ENCODE data around the gene CHN2. TPM values are rescaled to one million over a fixed set of nuclear protein-coding genes. Genes with fewer than 3 reads are reported as not detected.
A peak's percentile ranks its signal among the peaks of the same experiment; 100 is the strongest.

The CHN2 gene
- total and polyA plus RNA-seq, 8 donors, result 8.2 to 32.9 (median 24.0) TPM

GRCh38 chr7:29158795-29159423, 35.7 kb upstream of the CHN2 start:
- 66 to 72% methylated on average over 3 of the region's 3 CpGs for WGBS, 2 donors
- H3K9me3 ChIP-seq, result no peaks in the 10 kb centered on the region
- H3K36me3 ChIP-seq, result no peaks in the 10 kb centered on the region
- no peak for FAIRE-seq
- H3K27ac ChIP-seq, result no peak overlapping the region
- H3K4me3 ChIP-seq, result no peak overlapping the region
- H3K4me1 ChIP-seq, result peaks cover 0 to 5% (median 0%) of the 10 kb centered on the region in 3 donors
- TF ChIP-seq, protein P1, sequence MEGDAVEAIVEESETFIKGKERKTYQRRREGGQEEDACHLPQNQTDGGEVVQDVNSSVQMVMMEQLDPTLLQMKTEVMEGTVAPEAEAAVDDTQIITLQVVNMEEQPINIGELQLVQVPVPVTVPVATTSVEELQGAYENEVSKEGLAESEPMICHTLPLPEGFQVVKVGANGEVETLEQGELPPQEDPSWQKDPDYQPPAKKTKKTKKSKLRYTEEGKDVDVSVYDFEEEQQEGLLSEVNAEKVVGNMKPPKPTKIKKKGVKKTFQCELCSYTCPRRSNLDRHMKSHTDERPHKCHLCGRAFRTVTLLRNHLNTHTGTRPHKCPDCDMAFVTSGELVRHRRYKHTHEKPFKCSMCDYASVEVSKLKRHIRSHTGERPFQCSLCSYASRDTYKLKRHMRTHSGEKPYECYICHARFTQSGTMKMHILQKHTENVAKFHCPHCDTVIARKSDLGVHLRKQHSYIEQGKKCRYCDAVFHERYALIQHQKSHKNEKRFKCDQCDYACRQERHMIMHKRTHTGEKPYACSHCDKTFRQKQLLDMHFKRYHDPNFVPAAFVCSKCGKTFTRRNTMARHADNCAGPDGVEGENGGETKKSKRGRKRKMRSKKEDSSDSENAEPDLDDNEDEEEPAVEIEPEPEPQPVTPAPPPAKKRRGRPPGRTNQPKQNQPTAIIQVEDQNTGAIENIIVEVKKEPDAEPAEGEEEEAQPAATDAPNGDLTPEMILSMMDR (IDR thresholded peaks at IDR 0.05), result no peak
- ATAC-seq, result no peak
- intact Hi-C loops (cut with DNase I), result no loop called here
- H3K27me3 ChIP-seq, result no peaks in the 10 kb centered on the region
- no peak for DNase-seq

- DNase-seq (no peak), ATAC-seq (no peak), FAIRE-seq (no peak)
- Histone ChIP-seq H3K4me3 (no peak overlapping the region), H3K4me1 (peaks cover 0 to 5% (median 0%) of the 10 kb centered on the region in 3 donors), H3K27me3 (no peaks in the 10 kb centered on the region), H3K9me3 (no peaks in the 10 kb centered on the region), H3K36me3 (no peaks in the 10 kb centered on the region), H3K27ac (no peak overlapping the region)
- TF ChIP-seq, protein P1 (IDR thresholded peaks at IDR 0.05), result no peak
- intact Hi-C loops (cut with DNase I), result no loop called here
- WGBS, 2 donors, result 49 to 56% methylated on average over 2 of the region's 2 CpGs
Observed at GRCh38 chr7:29160080-29160479, 34.5 kb upstream of the CHN2 start.

DNA sequence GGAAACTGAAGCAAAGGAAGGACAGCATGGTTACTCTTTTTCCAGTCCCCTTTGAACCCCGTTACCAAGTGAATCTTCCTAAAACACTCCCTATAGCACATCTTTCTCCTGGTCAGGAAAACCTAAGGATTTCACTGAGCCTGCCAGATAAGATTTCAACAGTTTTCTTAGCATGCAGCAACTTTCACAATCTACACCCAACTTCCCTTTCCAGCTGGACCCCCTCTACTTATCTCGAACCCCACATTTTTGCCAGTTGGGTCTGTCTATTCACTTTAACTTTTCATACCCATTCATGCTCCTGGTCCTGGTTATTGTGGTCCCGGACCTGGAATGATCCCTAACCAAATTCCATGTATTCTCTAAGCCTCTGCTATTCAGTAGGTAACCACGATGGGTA, 33.3 kb upstream of the CHN2 start:
- no peak overlapping the region for H3K27ac ChIP-seq
- no peaks in the 10 kb centered on the region for H3K36me3 ChIP-seq
- H3K9me3 ChIP-seq, result no peaks in the 10 kb centered on the region
- FAIRE-seq (no peak), DNase-seq (no peak), ATAC-seq (no peak)
- 83 to 91% methylated on average over 4 of the region's 4 CpGs for WGBS, 2 donors
- H3K4me3 ChIP-seq, result no peak overlapping the region
- TF ChIP-seq, protein P1 (IDR thresholded peaks at IDR 0.05), result no peak
- intact Hi-C loops (cut with DNase I), result no loop called here
- no peaks in the 10 kb centered on the region for H3K27me3 ChIP-seq
- peaks cover 0 to 5% (median 0%) of the 10 kb centered on the region in 3 donors for H3K4me1 ChIP-seq

- H3K27me3 ChIP-seq, result no peaks in the 10 kb centered on the region
- H3K4me1 ChIP-seq, result peaks cover 0 to 5% (median 0%) of the 10 kb centered on the region in 3 donors
- TF ChIP-seq, protein P1 (IDR thresholded peaks at IDR 0.05), result no peak
- H3K9me3 ChIP-seq, result no peaks in the 10 kb centered on the region
- ATAC-seq (no peak), DNase-seq (no peak), FAIRE-seq (no peak)
- H3K36me3 ChIP-seq, result no peaks in the 10 kb centered on the region
- no peak overlapping the region for H3K27ac ChIP-seq
- 84 to 90% methylated on average over 6 of the region's 6 CpGs for WGBS, 2 donors
- intact Hi-C loops (cut with DNase I), result no loop called here
- no peak overlapping the region for H3K4me3 ChIP-seq
Observed at GRCh38 chr7:29162577-29162976, 32.0 kb upstream of the CHN2 start.

GRCh38 chr7:29163854-29164253, 30.7 kb upstream of the CHN2 start:
- peak; percentile 61 for FAIRE-seq
- Histone ChIP-seq H3K4me1 (peaks cover 0 to 5% (median 0%) of the 10 kb centered on the region in 3 donors), H3K9me3 (no peaks in the 10 kb centered on the region), H3K36me3 (no peaks in the 10 kb centered on the region), H3K27me3 (no peaks in the 10 kb centered on the region), H3K27ac (no peak overlapping the region), H3K4me3 (no peak overlapping the region)
- TF ChIP-seq, protein P1 (IDR thresholded peaks at IDR 0.05), result no peak
- peak; percentile 53 to 77 (median 64) for ATAC-seq
- DNase-seq, result no peak
- intact Hi-C loops (cut with DNase I), result no loop called here
- WGBS, 2 donors, result 16 to 21% methylated on average over 3 of the region's 3 CpGs
